CD14-positive monocyte (primary cell): ENCODE data around the gene PAPPA. TPM values are rescaled to one million over a fixed set of nuclear protein-coding genes. Genes with fewer than 3 reads are reported as not detected.

Experiments
- DNase-seq, 3 donors: peaks; one replicate each; pipeline ENCODE4 v3.0.0-alpha.2; 2011 to 2022
- H2AFZ ChIP-seq: 2 replicates; pipeline ENCODE4 v1.6.0; 2012; ENCODE audit warnings: mild to moderate bottlenecking, low read depth, low read length, inconsistent platforms; ENCODE audit not compliant: insufficient read depth, poor library complexity, severe bottlenecking
- H3K27ac ChIP-seq, 2 donors: 1 replicate in 1 of 2; 2 replicates in 1 of 2; pipeline ENCODE4 v1.5.1; 2012 to 2013; ENCODE audit warnings: low read length in 2 of 2, control low read depth in 1 of 2, inconsistent platforms in 1 of 2, low read depth in 1 of 2, mild to moderate bottlenecking in 1 of 2
- H3K27me3 ChIP-seq, 2 donors: one replicate each; pipeline versions ENCODE4 v1.6.0 to v1.6.1; 2011 to 2013; ENCODE audit warnings: low read length in 2 of 2; ENCODE audit not compliant: control insufficient read depth in 2 of 2, insufficient read depth in 2 of 2
- H3K36me3 ChIP-seq, 2 donors: replicated peaks in 1 of 2; 1 replicate in 1 of 2; 2 replicates in 1 of 2; pipeline versions ENCODE4 v1.5.1 to v1.6.1; 2012 to 2013; ENCODE audit warnings: low read length in 2 of 2, control low read depth in 1 of 2, inconsistent platforms in 1 of 2, mild to moderate bottlenecking in 1 of 2; ENCODE audit not compliant: insufficient read depth in 2 of 2, control insufficient read depth in 1 of 2
- H3K4me1 ChIP-seq, 2 donors: 1 replicate in 1 of 2; 2 replicates in 1 of 2; pipeline versions ENCODE4 v1.5.1 to v1.6.1; 2012 to 2013; ENCODE audit warnings: low read length in 2 of 2, control low read depth in 1 of 2, inconsistent platforms in 1 of 2, mild to moderate bottlenecking in 1 of 2, moderate library complexity in 1 of 2; ENCODE audit not compliant: insufficient read depth in 2 of 2, control insufficient read depth in 1 of 2
- H3K4me2 ChIP-seq: replicated peaks from 2 replicates; pipeline ENCODE3; 2012; ENCODE audit warnings: low read length, moderate library complexity, mild to moderate bottlenecking; ENCODE audit not compliant: poor library complexity, severe bottlenecking; ENCODE audit errors: extremely low read depth
- H3K4me3 ChIP-seq, 3 experiments: fragments of 200-600 bp in 1 of 3; sonication (generic) in 1 of 3; replicated peaks in 1 of 3; 1 replicate in 2 of 3; 2 replicates in 1 of 3; pipeline ENCODE4 v1.5.1; 2011 to 2013; ENCODE audit warnings: low read length in 3 of 3, mild to moderate bottlenecking in 3 of 3, control low read depth in 2 of 3, low read depth in 2 of 3, inconsistent platforms in 1 of 3, moderate library complexity in 1 of 3
- H3K79me2 ChIP-seq: 2 replicates; pipeline ENCODE4 v1.6.0; 2012; ENCODE audit warnings: mild to moderate bottlenecking, control low read depth, inconsistent platforms, low read length, moderate library complexity; ENCODE audit not compliant: insufficient read depth
- H3K9ac ChIP-seq: 2 replicates; pipeline ENCODE4 v1.6.0; 2017; ENCODE audit warnings: low read length, mild to moderate bottlenecking; ENCODE audit not compliant: insufficient read depth, poor library complexity, severe bottlenecking
- H3K9me3 ChIP-seq, 2 donors: replicated peaks in 1 of 2; 1 replicate in 1 of 2; 2 replicates in 1 of 2; pipeline versions ENCODE4 v1.5.1 to v1.6.1; 2012 to 2013; ENCODE audit warnings: low read length in 2 of 2, control low read depth in 1 of 2; ENCODE audit not compliant: control insufficient read depth in 1 of 2, insufficient read depth in 1 of 2
- H4K20me1 ChIP-seq: 2 replicates; pipeline ENCODE4 v1.6.0; 2012; ENCODE audit warnings: mild to moderate bottlenecking, low read length, control low read depth, moderate library complexity; ENCODE audit not compliant: insufficient read depth
- H3K27ac Mint-ChIP-seq, 7 donors: one replicate each; pipeline ENCODE4 v1.8.0; 2020; ENCODE audit warnings: mild to moderate bottlenecking in 7 of 7, mixed read lengths in 7 of 7, moderate library complexity in 6 of 7, inconsistent platforms in 2 of 7
- H3K27me3 Mint-ChIP-seq, 3 donors: one replicate each; pipeline ENCODE4 v1.8.0; 2021 to 2022; ENCODE audit warnings: low read depth in 3 of 3, mild to moderate bottlenecking in 3 of 3, mixed read lengths in 3 of 3, moderate library complexity in 3 of 3, inconsistent platforms in 1 of 3
- H3K36me3 Mint-ChIP-seq, 2 donors: one replicate each; pipeline ENCODE4 v1.8.0; 2020; ENCODE audit warnings: mixed read lengths in 2 of 2, inconsistent platforms in 1 of 2, mild to moderate bottlenecking in 1 of 2
- H3K4me1 Mint-ChIP-seq: one replicate; pipeline ENCODE4 v1.8.0; 2020; ENCODE audit warnings: mild to moderate bottlenecking, mixed read lengths
- H3K4me3 Mint-ChIP-seq, 2 donors: one replicate each; pipeline ENCODE4 v1.8.0; 2020; ENCODE audit warnings: mild to moderate bottlenecking in 2 of 2, mixed read lengths in 2 of 2, moderate library complexity in 1 of 2
- H3K9me3 Mint-ChIP-seq, 7 donors: one replicate each; pipeline ENCODE4 v1.8.0; 2020 to 2022; ENCODE audit warnings: mixed read lengths in 7 of 7, mild to moderate bottlenecking in 6 of 7, moderate library complexity in 6 of 7, inconsistent platforms in 2 of 7
- CTCF ChIP-seq: fragments of 200-600 bp; IDR thresholded peaks from one replicate; pipeline ENCODE4 v1.8.0; 2022; ENCODE audit warnings: antibody characterized with exemption, mild to moderate bottlenecking
- WGBS: methylation state at CpG from one replicate; pipeline ENCODE4 v1.1.5; 2013; ENCODE audit warnings: missing lambda C conversion rate; ENCODE audit not compliant: insufficient coverage; 5-methylcytosine and 5-hydroxymethylcytosine counted together
- intact Hi-C, 2 donors: fragments of 100-400 bp; cut with micrococcal nuclease; formaldehyde crosslinking; loops; one replicate each; pipeline versions ENCODE4 v1.15.0 to v1.15.1; 2023
- polyA plus RNA-seq, 3 donors: library from polyadenylated mRNA; depleted of rRNA in 1 of 3; unstranded in 2 of 3; stranded (reverse) in 1 of 3; fragments of 300-500 nt in 2 of 3; fragments of >200 nt in 1 of 3; fragmentation: Illumina TruSeq in 2 of 3; gene quantifications; 1 replicate in 2 of 3; 2 replicates in 1 of 3; pipeline ENCODE4 v1.2.3, GENCODE V29; 2012 to 2021

Gene PAPPA
- polyA plus RNA-seq, 3 donors, result not detected

GRCh38 chr9:116422119-116422979 lies 268.8 kb downstream of the PAPPA start:
- H3K27me3 ChIP-seq, result no peaks in the 10 kb centered on the region
- no peak overlapping the region for H2AFZ ChIP-seq
- intact Hi-C loops, result no loop called here
- no peak overlapping the region for H3K4me3 ChIP-seq
- DNase-seq, result no peak
- Mint-ChIP-seq H3K4me3 (no peak overlapping the region), H3K36me3 (no peaks in the 10 kb centered on the region), H3K9me3 (peaks cover 0 to 19% (median 4%) of the 10 kb centered on the region in 7 donors), H3K4me1 (no peaks in the 10 kb centered on the region), H3K27me3 (peaks cover 0 to 3% (median 3%) of the 10 kb centered on the region in 3 donors), H3K27ac (no peak overlapping the region)
- no peaks in the 10 kb centered on the region for H3K36me3 ChIP-seq
- H4K20me1 ChIP-seq, result no peaks in the 10 kb centered on the region
- no peak overlapping the region for H3K9ac ChIP-seq
- H3K4me2 ChIP-seq, result no peak overlapping the region
- H3K27ac ChIP-seq, result no peak overlapping the region
- no peaks in the 10 kb centered on the region for H3K4me1 ChIP-seq
- no peaks in the 10 kb centered on the region for H3K79me2 ChIP-seq
- TF ChIP-seq CTCF, result no peak
- peaks cover 0 to 3% of the 10 kb centered on the region in 2 donors for H3K9me3 ChIP-seq
- WGBS, result 100% methylated on average over 2 of the region's 5 CpGs

- WGBS, result no CpG with 5 or more reads among the region's 1 CpG
- H3K79me2 ChIP-seq, result no peaks in the 10 kb centered on the region
- TF ChIP-seq CTCF, result no peak
- H3K4me3 Mint-ChIP-seq, result no peak overlapping the region
- H3K9ac ChIP-seq, result no peak overlapping the region
- peaks cover 0 to 3% (median 3%) of the 10 kb centered on the region in 3 donors for H3K27me3 Mint-ChIP-seq
- no peaks in the 10 kb centered on the region for H3K36me3 Mint-ChIP-seq
- no peaks in the 10 kb centered on the region for H3K4me1 Mint-ChIP-seq
- no peak overlapping the region for H2AFZ ChIP-seq
- no peak for DNase-seq
- peaks cover 0 to 19% (median 5%) of the 10 kb centered on the region in 7 donors for H3K9me3 Mint-ChIP-seq
- no peaks in the 10 kb centered on the region for H3K36me3 ChIP-seq
- no peak overlapping the region for H3K4me3 ChIP-seq
- H3K27me3 ChIP-seq, result no peaks in the 10 kb centered on the region
- no peak overlapping the region for H3K4me2 ChIP-seq
- intact Hi-C loops, result no loop called here
- no peaks in the 10 kb centered on the region for H4K20me1 ChIP-seq
- no peak overlapping the region for H3K27ac ChIP-seq
- H3K9me3 ChIP-seq, result peaks cover 0 to 3% of the 10 kb centered on the region in 2 donors
- H3K4me1 ChIP-seq, result no peaks in the 10 kb centered on the region
- H3K27ac Mint-ChIP-seq, result no peak overlapping the region
Observed at GRCh38 chr9:116423149-116423548, 269.6 kb downstream of the PAPPA start.
